T-cell (primary cell): ENCODE measurements around the gene ALAD. TPM values are rescaled to one million over a fixed set of nuclear protein-coding genes. Genes with fewer than 3 reads are reported as not detected.
"Not testable (repeated sequence)": the region's sequence is repeated elsewhere in the genome, so short reads cannot be mapped to it uniquely, and the experiment has no call there.

Experiments used
- ATAC-seq, 4 experiments: fragments of 200-7000 bp in 3 of 4; fragments of 150-1000 bp in 1 of 4; cut with Tn5 transposase; replicated peaks in 1 of 4; 1 replicate in 3 of 4; 2 replicates in 1 of 4; pipeline ENCODE4 v1.10.0; 2021; ENCODE audit warnings: moderate library complexity in 3 of 4, mild to moderate bottlenecking in 2 of 4, moderate number of reproducible peaks in 1 of 4
- CTCF ChIA-PET, 2 donors: fragments of 300-600 bp; sonication (Branson Sonifier 250); formaldehyde crosslinking; loops; one replicate each; lab custom pipeline; 2022; ENCODE audit warnings: antibody characterized with exemption in 2 of 2; lab: Charles Lee
- POLR2A ChIA-PET, 2 donors: fragments of 300-600 bp; sonication (Branson Sonifier 250); formaldehyde crosslinking; loops; one replicate each; lab custom pipeline; 2022; ENCODE audit warnings: antibody characterized with exemption in 2 of 2; lab: Charles Lee
- DNase-seq, 35 experiments: peaks; one replicate each; pipeline versions ENCODE4 v3.0.0 to v3.0.0-alpha.2; 2013 to 2023
- H3K27ac ChIP-seq: one replicate; pipeline ENCODE4 v1.5.1; 2013; ENCODE audit warnings: low read length
- H3K27me3 ChIP-seq, 2 experiments: replicated peaks in 1 of 2; 1 replicate in 1 of 2; 2 replicates in 1 of 2; pipeline versions ENCODE4 v1.6.1 to v1.7.0; 2013; ENCODE audit warnings: low read length in 1 of 2, mixed read lengths in 1 of 2; ENCODE audit not compliant: control insufficient read depth in 2 of 2, insufficient read depth in 2 of 2; ENCODE audit errors: extremely low read depth in 1 of 2
- H3K36me3 ChIP-seq, 2 donors: 1 replicate in 1 of 2; 2 replicates in 1 of 2; pipeline versions ENCODE4 v1.6.1 to v1.7.0; 2013; ENCODE audit warnings: low read length in 1 of 2; ENCODE audit not compliant: control insufficient read depth in 2 of 2, insufficient read depth in 1 of 2; ENCODE audit errors: extremely low read depth in 1 of 2
- H3K4me1 ChIP-seq, 2 experiments: 1 replicate in 1 of 2; 2 replicates in 1 of 2; pipeline versions ENCODE4 v1.6.1 to v1.7.0; 2013; ENCODE audit warnings: low read length in 2 of 2, mixed read lengths in 1 of 2; ENCODE audit not compliant: insufficient read depth in 2 of 2, control insufficient read depth in 1 of 2; ENCODE audit errors: extremely low read depth in 1 of 2
- H3K4me3 ChIP-seq, 2 donors: 1 replicate in 1 of 2; 2 replicates in 1 of 2; pipeline versions ENCODE4 v1.5.1 to v1.7.0; 2013; ENCODE audit warnings: mild to moderate bottlenecking in 2 of 2, low read length in 1 of 2, moderate library complexity in 1 of 2; ENCODE audit not compliant: control insufficient read depth in 1 of 2; ENCODE audit errors: extremely low read depth in 1 of 2
- H3K9me3 ChIP-seq: 2 replicates; pipeline ENCODE4 v1.7.0; 2013
- H3K27ac Mint-ChIP-seq, 2 donors: one replicate each; pipeline ENCODE4 v1.8.0; 2020 to 2021; ENCODE audit warnings: mild to moderate bottlenecking in 2 of 2, mixed read lengths in 2 of 2
- H3K27me3 Mint-ChIP-seq, 2 donors: one replicate each; pipeline ENCODE4 v1.8.0; 2021 to 2022; ENCODE audit warnings: mixed read lengths in 2 of 2
- H3K36me3 Mint-ChIP-seq: one replicate; pipeline ENCODE4 v1.8.0; 2021; ENCODE audit warnings: mixed read lengths
- H3K4me1 Mint-ChIP-seq, 3 donors: one replicate each; pipeline ENCODE4 v1.8.0; 2020 to 2022; ENCODE audit warnings: mixed read lengths in 3 of 3, mild to moderate bottlenecking in 1 of 3
- H3K4me3 Mint-ChIP-seq, 3 donors: one replicate each; pipeline ENCODE4 v1.8.0; 2020 to 2022; ENCODE audit warnings: mild to moderate bottlenecking in 3 of 3, mixed read lengths in 3 of 3, moderate library complexity in 3 of 3
- H3K9me3 Mint-ChIP-seq, 3 donors: one replicate each; pipeline ENCODE4 v1.8.0; 2020 to 2022; ENCODE audit warnings: mixed read lengths in 3 of 3
- WGBS: methylation state at CpG from one replicate; pipeline ENCODE4 v1.1.5; 2013; ENCODE audit warnings: missing lambda C conversion rate; ENCODE audit not compliant: insufficient coverage; 5-methylcytosine and 5-hydroxymethylcytosine counted together
- total RNA-seq, 35 experiments: library from RNA in 6 of 35; stranded (reverse) in 6 of 35; fragments of 120-200 nt in 1 of 35; gene quantifications; one replicate each; pipeline versions ENCODE4 v1.2.1 to v1.2.4 and lab custom pipeline; 2013 to 2026

Gene ALAD
- total RNA-seq, 5 donors from 2014 or later (not counting 1 experiment from before 2014, with no cell fraction given) = 23.4 to 40.8 (median 35.2) TPM

- WGBS = 50% methylated on average over 4 of the region's 7 CpGs
- peaks cover 0 to 16% of the 10 kb centered on the region in 2 donors for H3K36me3 ChIP-seq
- not testable (repeated sequence) for H3K27me3 ChIP-seq, H3K27me3 Mint-ChIP-seq, H3K27ac ChIP-seq, H3K9me3 Mint-ChIP-seq, H3K4me3 ChIP-seq, H3K9me3 ChIP-seq, ATAC-seq
- peak overlapping the region; percentile 71 to 77 for H3K27ac Mint-ChIP-seq
- peaks cover 7 to 24% of the 10 kb centered on the region in 2 experiments for H3K4me1 ChIP-seq
- H3K4me3 Mint-ChIP-seq = peak overlapping the region in 2 of 3 donors; percentile 22 to 27
- peak in 34 of 35 experiments; percentile 30 to 75 (median 51) for DNase-seq
- peaks cover 19% of the 10 kb centered on the region for H3K36me3 Mint-ChIP-seq
- CTCF ChIA-PET = interaction anchor here (0.9 to 1.3 kb wide), 5 partner anchors 97 to 138 kb away, joined by 3 to 4 read pairs (median 3); no protein-coding TSS in a partner anchor
- peaks cover 33 to 43% (median 36%) of the 10 kb centered on the region in 3 donors for H3K4me1 Mint-ChIP-seq
- POLR2A ChIA-PET = interaction anchor here in 1 of 2 donors (0.6 kb wide), 2 partner anchors 67 to 256 kb away, joined by 3 read pairs; partner anchors contain the start of gene SLC31A2
Measured at GRCh38 chr9:113406873-113407511, 5.9 kb upstream of the ALAD start.

- ATAC-seq, H3K4me3 Mint-ChIP-seq, H3K27me3 ChIP-seq, H3K27ac ChIP-seq, H3K9me3 ChIP-seq, H3K27me3 Mint-ChIP-seq, H3K9me3 Mint-ChIP-seq, DNase-seq, H3K4me3 ChIP-seq: not testable (repeated sequence)
- H3K36me3 Mint-ChIP-seq = peaks cover 19% of the 10 kb centered on the region
- ChIA-PET CTCF (interaction anchor here (0.9 to 1.3 kb wide), 6 partner anchors 67 to 137 kb away, joined by 3 to 4 read pairs (median 3); no protein-coding TSS in a partner anchor), POLR2A (interaction anchor here (0.5 to 0.6 kb wide), 3 partner anchors 27 to 256 kb away, joined by 3 to 9 read pairs (median 3); partner anchors contain the start of gene SLC31A2 (in 1 of the 2))
- peak overlapping the region; percentile 71 to 77 for H3K27ac Mint-ChIP-seq
- H3K4me1 Mint-ChIP-seq = peaks cover 38 to 49% (median 42%) of the 10 kb centered on the region in 3 donors
- peaks cover 0 to 16% of the 10 kb centered on the region in 2 donors for H3K36me3 ChIP-seq
- 97% methylated on average over 7 of the region's 9 CpGs for WGBS
- peaks cover 10 to 24% of the 10 kb centered on the region in 2 experiments for H3K4me1 ChIP-seq
Measured at GRCh38 chr9:113406353-113406752, 5.3 kb upstream of the ALAD start.

- no peaks in the 10 kb centered on the region for H3K27me3 ChIP-seq
- no CpG with 5 or more reads among the region's 2 CpGs for WGBS
- H3K4me3 ChIP-seq = no peak overlapping the region
- no peaks in the 10 kb centered on the region for H3K9me3 ChIP-seq
- no peak overlapping the region for H3K27ac Mint-ChIP-seq
- DNase-seq = no peak
- POLR2A ChIA-PET = interaction anchor here in 1 of 2 donors (0.6 to 0.7 kb wide), 2 partner anchors 33 to 131 kb away, joined by 9 to 10 read pairs; no protein-coding TSS in a partner anchor
- peaks cover 41 to 47% (median 44%) of the 10 kb centered on the region in 3 donors for H3K4me1 Mint-ChIP-seq
- H3K36me3 ChIP-seq = peaks cover 0 to 14% of the 10 kb centered on the region in 2 donors
- H3K9me3 Mint-ChIP-seq = no peaks in the 10 kb centered on the region
- no peaks in the 10 kb centered on the region for H3K27me3 Mint-ChIP-seq
- H3K36me3 Mint-ChIP-seq = peaks cover 11% of the 10 kb centered on the region
- CTCF ChIA-PET = interaction anchor here (0.6 to 1.4 kb wide), 12 partner anchors 9 to 1569 kb away, joined by 3 to 26 read pairs (median 4); no protein-coding TSS in a partner anchor
- H3K4me3 Mint-ChIP-seq = no peak overlapping the region
- peaks cover 9 to 29% of the 10 kb centered on the region in 2 experiments for H3K4me1 ChIP-seq
- no peak for ATAC-seq
- no peak overlapping the region for H3K27ac ChIP-seq
Measured at GRCh38 chr9:113403646-113404045, 2.6 kb upstream of the ALAD start.

GRCh38 chr9:113399646-113400200 lies 1.4 kb downstream of the ALAD start:
- DNase-seq (no peak), ATAC-seq (no peak)
- peak overlapping the region in 1 of 2 donors; percentile 89 for H3K4me3 ChIP-seq
- Mint-ChIP-seq H3K9me3 (no peaks in the 10 kb centered on the region), H3K4me1 (peaks cover 28 to 38% (median 37%) of the 10 kb centered on the region in 3 donors), H3K27me3 (no peaks in the 10 kb centered on the region), H3K36me3 (peaks cover 13% of the 10 kb centered on the region), H3K27ac (no peak overlapping the region), H3K4me3 (peak overlapping the region; percentile 73 to 92 (median 90))
- no peaks in the 10 kb centered on the region for H3K36me3 ChIP-seq
- POLR2A ChIA-PET = no interaction called here
- no peaks in the 10 kb centered on the region for H3K27me3 ChIP-seq
- no peaks in the 10 kb centered on the region for H3K9me3 ChIP-seq
- CTCF ChIA-PET = interaction anchor here (0.6 to 2.1 kb wide), 4 partner anchors 10 to 255 kb away, joined by 3 to 31 read pairs (median 6); partner anchors contain the start of genes C9orf43 (in 1 of the 2) and POLE3 (in 1 of the 2)
- WGBS = 96% methylated on average over 3 of the region's 3 CpGs
- H3K4me1 ChIP-seq = peaks cover 7 to 25% of the 10 kb centered on the region in 2 experiments
- H3K27ac ChIP-seq = no peak overlapping the region

GRCh38 chr9:113398796-113399195 lies 2.3 kb downstream of the ALAD start:
- no peaks in the 10 kb centered on the region for H3K27me3 ChIP-seq

GRCh38 chr9:113397203-113397631 lies 3.9 kb downstream of the ALAD start:
- Mint-ChIP-seq H3K4me1 (peaks cover 28 to 38% (median 33%) of the 10 kb centered on the region in 3 donors), H3K9me3 (no peaks in the 10 kb centered on the region), H3K27me3 (no peaks in the 10 kb centered on the region), H3K4me3 (no peak overlapping the region), H3K27ac (no peak overlapping the region), H3K36me3 (peaks cover 21% of the 10 kb centered on the region)
- Histone ChIP-seq H3K27ac (no peak overlapping the region), H3K27me3 (no peaks in the 10 kb centered on the region), H3K9me3 (no peaks in the 10 kb centered on the region), H3K36me3 (peaks cover 0 to 5% of the 10 kb centered on the region in 2 donors), H3K4me1 (peaks cover 7 to 25% of the 10 kb centered on the region in 2 experiments), H3K4me3 (no peak overlapping the region)
- no CpG with 5 or more reads among the region's 3 CpGs for WGBS
- DNase-seq = no peak
- ChIA-PET CTCF (interaction anchor here in 1 of 2 donors (0.7 kb wide), 1 partner anchor 193 kb away, joined by 3 read pairs; no protein-coding TSS in a partner anchor), POLR2A (interaction anchor here (0.6 kb wide), 2 partner anchors 18 to 21 kb away, joined by 3 to 5 read pairs; no protein-coding TSS in a partner anchor)
- ATAC-seq = no peak

More at GRCh38 chr9:113398796-113399195, 2.3 kb downstream of the ALAD start:
- H3K9me3 Mint-ChIP-seq = no peaks in the 10 kb centered on the region
- H3K4me3 ChIP-seq = no peak overlapping the region
- H3K36me3 ChIP-seq = no peaks in the 10 kb centered on the region
- H3K4me1 ChIP-seq = peaks cover 7 to 25% of the 10 kb centered on the region in 2 experiments
- no peaks in the 10 kb centered on the region for H3K9me3 ChIP-seq
- H3K27ac Mint-ChIP-seq = no peak overlapping the region
- H3K4me3 Mint-ChIP-seq = peak overlapping the region; percentile 73 to 92 (median 90)
- H3K27me3 Mint-ChIP-seq = no peaks in the 10 kb centered on the region
- peaks cover 28 to 38% (median 35%) of the 10 kb centered on the region in 3 donors for H3K4me1 Mint-ChIP-seq
- ATAC-seq (no peak), DNase-seq (no peak)
- 89% methylated on average over 3 of the region's 5 CpGs for whole genome bisulfite sequencing
- no peak overlapping the region for H3K27ac ChIP-seq
- peaks cover 13% of the 10 kb centered on the region for H3K36me3 Mint-ChIP-seq
- CTCF ChIA-PET = interaction anchor here (0.5 to 1.8 kb wide), 5 partner anchors 11 to 906 kb away, joined by 3 to 6 read pairs (median 4); partner anchors contain the start of gene CDC26 (in 1 of the 2)
- POLR2A ChIA-PET = no interaction called here
